GM19372 (cell line): ENCODE data around the gene MYCBP2.

ENCODE experiments used
- ATAC-seq: cut with Tn5 transposase; IDR thresholded peaks from one replicate; pipeline ENCODE4 v1.9.1; 2021; ENCODE audit warnings: mild to moderate bottlenecking, low read depth, moderate library complexity; ENCODE audit not compliant: unreplicated experiment

The MYCBP2 gene

GRCh38 chr13:77002590-77003190, 324.2 kb downstream of the MYCBP2 start:
- ATAC-seq, result no peak

- ATAC-seq, result no peak
Measured at GRCh38 chr13:77001963-77002587, 324.8 kb downstream of the MYCBP2 start.

GRCh38 chr13:77001540-77001939, 325.4 kb downstream of the MYCBP2 start:
- ATAC-seq, result no peak

DNA sequence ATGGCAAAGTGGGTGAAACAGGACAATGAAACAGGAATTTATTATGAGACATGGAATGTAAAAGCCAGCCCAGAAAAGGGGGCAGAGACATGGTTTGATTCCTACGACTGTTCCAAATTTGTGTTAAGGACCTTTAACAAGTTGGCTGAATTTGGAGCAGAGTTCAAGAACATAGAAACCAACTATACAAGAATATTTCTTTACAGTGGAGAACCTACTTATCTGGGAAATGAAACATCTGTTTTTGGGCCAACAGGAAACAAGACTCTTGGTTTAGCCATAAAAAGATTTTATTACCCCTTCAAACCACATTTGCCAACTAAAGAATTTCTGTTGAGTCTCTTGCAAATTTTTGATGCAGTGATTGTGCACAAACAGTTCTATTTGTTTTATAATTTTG, 326.4 kb downstream of the MYCBP2 start:
- no peak for ATAC-seq
